Right kidney (tissue), 1 donor: Measurements from ENCODE around the gene UQCC5.

Experiments
- DNase-seq: peaks from one replicate; pipeline ENCODE4 v3.0.0-alpha.2; 2016

The UQCC5 gene

GRCh38 chr3:52533623-52534280, 2.7 kb upstream of the UQCC5 start, which contains the start of gene NT5DC2:
Gene NT5DC2 (minus strand): TSS chr3:52533857. CDS start chr3:52533737, 120 bp downstream.
- peak; percentile 90 for DNase-seq

GRCh38 chr3:52534281-52535183, 1.9 kb upstream of the UQCC5 start:
- peak; percentile 66 for DNase-seq

- DNase-seq, result no peak
These were observed 844 bp upstream of the UQCC5 start for GRCh38 chr3:52535411-52536111.

- DNase-seq, result no peak
These were observed 365 bp upstream of the UQCC5 start for GRCh38 chr3:52536112-52536368.

GRCh38 chr3:52537165-52537620, 788 bp downstream of the UQCC5 start:
- DNase-seq, result no peak

GRCh38 chr3:52537726-52538421, 1.5 kb downstream of the UQCC5 start:
- DNase-seq, result no peak

- DNase-seq, result no peak
These were observed 2.7 kb downstream of the UQCC5 start for GRCh38 chr3:52539010-52539653.

GRCh38 chr3:52541050-52541449, 4.6 kb downstream of the UQCC5 start:
- DNase-seq, result no peak

- no peak for DNase-seq
These were observed 8.5 kb downstream of the UQCC5 start for GRCh38 chr3:52544937-52545336.

- DNase-seq, result no peak
These were observed 9.9 kb downstream of the UQCC5 start for GRCh38 chr3:52546111-52546901.

GRCh38 chr3:52547143-52547542, 10.7 kb downstream of the UQCC5 start:
- no peak for DNase-seq

GRCh38 chr3:52551118-52551517, 14.7 kb downstream of the UQCC5 start:
- no peak for DNase-seq

- no peak for DNase-seq
These were observed 15.7 kb downstream of the UQCC5 start for GRCh38 chr3:52552089-52552488.

GRCh38 chr3:52554026-52554755, 17.8 kb downstream of the UQCC5 start:
- DNase-seq, result no peak

GRCh38 chr3:52555056-52555455, 18.7 kb downstream of the UQCC5 start:
- no peak for DNase-seq

GRCh38 chr3:52557011-52557960, 20.9 kb downstream of the UQCC5 start:
- no peak for DNase-seq

- DNase-seq, result no peak
These were observed 22.0 kb downstream of the UQCC5 start for GRCh38 chr3:52558436-52558835.

GRCh38 chr3:52561028-52561747, 24.8 kb downstream of the UQCC5 start:
- no peak for DNase-seq

- no peak for DNase-seq
These were observed 27.6 kb downstream of the UQCC5 start for GRCh38 chr3:52563984-52564383.
